HG03097 (cell line): ENCODE measurements around the gene SUFU.

Experiments
- ATAC-seq: cut with Tn5 transposase; IDR thresholded peaks from one replicate; pipeline ENCODE4 v1.9.1; 2021; ENCODE audit not compliant: unreplicated experiment, low FRiP score

Gene SUFU

GRCh38 chr10:102593074-102593803, 89.5 kb downstream of the SUFU start:
- no peak for ATAC-seq

- no peak for ATAC-seq
Measured at GRCh38 chr10:102593804-102594079, 90.0 kb downstream of the SUFU start.

- ATAC-seq = no peak
Measured at GRCh38 chr10:102595293-102595692, 91.5 kb downstream of the SUFU start.

GRCh38 chr10:102595897-102596296, 92.1 kb downstream of the SUFU start:
- no peak for ATAC-seq

- ATAC-seq = no peak
Measured at GRCh38 chr10:102596506-102596971, 92.8 kb downstream of the SUFU start.

- ATAC-seq = no peak
Measured at GRCh38 chr10:102597131-102597991, 93.6 kb downstream of the SUFU start.

GRCh38 chr10:102598243-102598642, 94.5 kb downstream of the SUFU start:
- no peak for ATAC-seq

GRCh38 chr10:102599565-102600327, 96.0 kb downstream of the SUFU start:
- no peak for ATAC-seq

GRCh38 chr10:102600816-102601215, 97.0 kb downstream of the SUFU start:
- no peak for ATAC-seq

GRCh38 chr10:102601639-102602038, 97.9 kb downstream of the SUFU start:
- no peak for ATAC-seq

GRCh38 chr10:102602272-102603045, 98.7 kb downstream of the SUFU start:
- ATAC-seq = no peak

- ATAC-seq = no peak
Measured at GRCh38 chr10:102603946-102604345, 100.2 kb downstream of the SUFU start.

- no peak for ATAC-seq
Measured at GRCh38 chr10:102604439-102604841, 100.7 kb downstream of the SUFU start.

GRCh38 chr10:102605712-102606111, 101.9 kb downstream of the SUFU start:
- no peak for ATAC-seq

GRCh38 chr10:102608487-102608886, 104.7 kb downstream of the SUFU start:
- no peak for ATAC-seq

- no peak for ATAC-seq
Measured at GRCh38 chr10:102610441-102610887, 106.7 kb downstream of the SUFU start.

- ATAC-seq = no peak
Measured at GRCh38 chr10:102611514-102612087, 107.8 kb downstream of the SUFU start.

GRCh38 chr10:102612964-102613275, 109.1 kb downstream of the SUFU start:
- no peak for ATAC-seq

- ATAC-seq = no peak
Measured at GRCh38 chr10:102613286-102613685, 109.5 kb downstream of the SUFU start.

- ATAC-seq = no peak
Measured at GRCh38 chr10:102613785-102614184, 110.0 kb downstream of the SUFU start.
